OCI-LY3 (cell line): ENCODE data around the gene FBXW9.
"Not testable (repeated sequence)": the region's sequence is repeated elsewhere in the genome, so short reads cannot be mapped to it uniquely, and the experiment has no call there.

ENCODE experiments used
- EZH2phosphoT487 ChIP-seq: fragments of 200-600 bp; shearing (Covaris generic); IDR thresholded peaks from 2 replicates; pipeline ENCODE4 v1.6.1; 2018; ENCODE audit warnings: antibody characterized with exemption, mixed run types, low read depth
- TF ChIP-seq, protein P1 (sequence below): fragments of 200-600, 300-600 bp; sonication (generic); IDR thresholded peaks from 2 replicates; pipeline ENCODE4 v1.5.1; 2014; ENCODE audit warnings: antibody characterized with exemption, low read length, low read depth

DNA sequence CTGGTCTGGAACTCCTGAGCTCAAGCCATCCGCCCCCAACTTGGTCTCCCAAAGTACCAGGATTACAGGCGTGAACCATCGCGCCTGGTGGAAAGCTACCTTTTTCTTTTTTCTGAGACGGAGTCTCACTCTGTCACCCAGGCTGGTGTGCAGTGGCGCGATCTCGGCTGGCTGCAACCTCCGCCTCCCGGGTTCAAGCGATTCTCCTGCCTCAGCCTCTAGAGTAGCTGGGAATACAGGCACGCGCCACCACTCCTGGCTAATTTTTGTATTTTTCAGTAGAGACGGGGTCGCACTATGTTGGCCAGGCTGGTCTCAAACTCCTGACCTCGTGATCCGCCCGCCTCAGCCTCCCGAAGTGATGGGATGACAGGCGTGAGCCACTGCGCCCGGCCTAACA, 994 bp upstream of the FBXW9 start:
- TF ChIP-seq, protein P1, sequence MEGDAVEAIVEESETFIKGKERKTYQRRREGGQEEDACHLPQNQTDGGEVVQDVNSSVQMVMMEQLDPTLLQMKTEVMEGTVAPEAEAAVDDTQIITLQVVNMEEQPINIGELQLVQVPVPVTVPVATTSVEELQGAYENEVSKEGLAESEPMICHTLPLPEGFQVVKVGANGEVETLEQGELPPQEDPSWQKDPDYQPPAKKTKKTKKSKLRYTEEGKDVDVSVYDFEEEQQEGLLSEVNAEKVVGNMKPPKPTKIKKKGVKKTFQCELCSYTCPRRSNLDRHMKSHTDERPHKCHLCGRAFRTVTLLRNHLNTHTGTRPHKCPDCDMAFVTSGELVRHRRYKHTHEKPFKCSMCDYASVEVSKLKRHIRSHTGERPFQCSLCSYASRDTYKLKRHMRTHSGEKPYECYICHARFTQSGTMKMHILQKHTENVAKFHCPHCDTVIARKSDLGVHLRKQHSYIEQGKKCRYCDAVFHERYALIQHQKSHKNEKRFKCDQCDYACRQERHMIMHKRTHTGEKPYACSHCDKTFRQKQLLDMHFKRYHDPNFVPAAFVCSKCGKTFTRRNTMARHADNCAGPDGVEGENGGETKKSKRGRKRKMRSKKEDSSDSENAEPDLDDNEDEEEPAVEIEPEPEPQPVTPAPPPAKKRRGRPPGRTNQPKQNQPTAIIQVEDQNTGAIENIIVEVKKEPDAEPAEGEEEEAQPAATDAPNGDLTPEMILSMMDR, result not testable (repeated sequence)
- not testable (repeated sequence) for TF ChIP-seq EZH2phosphoT487
